HT1080 (cell line): Measurements from ENCODE around the gene OR10X1. TPM values are rescaled to one million over a fixed set of nuclear protein-coding genes. Genes with fewer than 3 reads are reported as not detected.

Source experiments
- DNase-seq: peaks from one replicate; pipeline ENCODE4 v3.0.0-alpha.2; 2015; ENCODE audit warnings: low read depth
- polyA plus RNA-seq, 2 experiments: library from polyadenylated mRNA; depleted of rRNA; stranded (reverse); fragments of >200 nt; gene quantifications; 2 replicates each; pipeline ENCODE4 v1.2.3, GENCODE V29; 2015
- total RNA-seq: library from RNA; depleted of rRNA; stranded (reverse); fragments of >200 nt; shearing (Covaris generic); gene quantifications from 2 replicates; pipeline ENCODE4 v1.2.3, GENCODE V29; 2014; rRNA removed

Gene OR10X1
- total RNA-seq: not detected in 2 replicates
- not detected in 2 replicates for polyA plus RNA-seq (2015; cell fraction: cytosol; rRNA removed)
- not detected in 2 replicates for polyA plus RNA-seq (2015; cell fraction: nucleus; rRNA removed)

GRCh38 chr1:158579733-158580132, at the start of gene OR10X1:
TSS of gene OR10X1 (minus strand) at chr1:158579899. CDS start at chr1:158579899, 0 bp downstream.
- no peak for DNase-seq

- DNase-seq: no peak
Observed at GRCh38 chr1:158613764-158614163, 34.1 kb upstream of the OR10X1 start.

GRCh38 chr1:158611916-158612315, 32.2 kb upstream of the OR10X1 start:
- DNase-seq: no peak

- no peak for DNase-seq
Observed at GRCh38 chr1:158607296-158607695, 27.6 kb upstream of the OR10X1 start.

- DNase-seq: no peak
Observed at GRCh38 chr1:158604968-158605367, 25.3 kb upstream of the OR10X1 start, which contains the start of gene OR10Z1. TSS of gene OR10Z1 (plus strand) at chr1:158605268. CDS start at chr1:158606439, 1,171 bp downstream.

GRCh38 chr1:158600735-158601134, 21.0 kb upstream of the OR10X1 start:
- DNase-seq: no peak

- no peak for DNase-seq
Observed at GRCh38 chr1:158586942-158587341, 7.2 kb upstream of the OR10X1 start.

- no peak for DNase-seq
Observed at GRCh38 chr1:158583962-158584361, 4.3 kb upstream of the OR10X1 start.

GRCh38 chr1:158577561-158577960, 2.1 kb downstream of the OR10X1 start:
- DNase-seq: no peak

- DNase-seq: no peak
Observed at GRCh38 chr1:158572226-158572625, 7.5 kb downstream of the OR10X1 start.

- no peak for DNase-seq
Observed at GRCh38 chr1:158570480-158570879, 9.2 kb downstream of the OR10X1 start, which contains the start of gene OR6P1. TSS of gene OR6P1 (minus strand) at chr1:158570580. CDS start at chr1:158563604, 6,976 bp downstream.

GRCh38 chr1:158564608-158565007, 15.1 kb downstream of the OR10X1 start:
- no peak for DNase-seq

- no peak for DNase-seq
Observed at GRCh38 chr1:158563853-158564252, 15.8 kb downstream of the OR10X1 start.

- DNase-seq: no peak
Observed at GRCh38 chr1:158559696-158560095, 20.0 kb downstream of the OR10X1 start.

GRCh38 chr1:158554352-158554751, 25.3 kb downstream of the OR10X1 start, which contains the start of gene OR6Y1:
TSS of gene OR6Y1 (minus strand) at chr1:158554405. CDS start at chr1:158548105, 6,300 bp downstream.
- DNase-seq: no peak

- DNase-seq: no peak
Observed at GRCh38 chr1:158552296-158552695, 27.4 kb downstream of the OR10X1 start.

GRCh38 chr1:158547533-158547932, 32.2 kb downstream of the OR10X1 start:
- peak; percentile 35 for DNase-seq

- DNase-seq: no peak
Observed at GRCh38 chr1:158537609-158538008, 42.1 kb downstream of the OR10X1 start.

GRCh38 chr1:158534496-158534895, 45.2 kb downstream of the OR10X1 start:
- DNase-seq: no peak
